HepG2 (cell line): ENCODE data around the gene CDC42BPG. TPM values are rescaled to one million over a fixed set of nuclear protein-coding genes. Genes with fewer than 3 reads are reported as not detected.

Experiments
- AFF4 ChIP-seq: sonication (generic); formaldehyde crosslinking; IDR thresholded peaks from 2 replicates; pipeline ENCODE4 v1.4.0; 2020; ENCODE audit warnings: missing genetic modification reagents
- ASH2L ChIP-seq: fragments of 300-600, 200-600 bp; sonication (generic); IDR thresholded peaks from 2 replicates; pipeline ENCODE4 v1.7.0; 2017; ENCODE audit warnings: low read depth, mild to moderate bottlenecking, moderate library complexity, mixed read lengths, low read length; ENCODE audit not compliant: insufficient read length
- ATF4 ChIP-seq, 2 experiments: fragments of 450-650 bp in 1 of 2; sonication (generic) in 1 of 2; formaldehyde crosslinking; IDR thresholded peaks; 2 replicates each; pipeline versions ENCODE4 v1.5.0 to v1.8.0; 2020 to 2022; ENCODE audit warnings: mild to moderate bottlenecking in 1 of 2, missing genetic modification reagents in 1 of 2
- ETV5 ChIP-seq: IDR thresholded peaks from 2 replicates; pipeline ENCODE4 v1.6.1; 2018; ENCODE audit warnings: missing biosample characterization, missing genetic modification reagents, inconsistent platforms, borderline replicate concordance
- GFI1 ChIP-seq: sonication (generic); formaldehyde crosslinking; IDR thresholded peaks from 2 replicates; pipeline ENCODE4 v1.5.0; 2020; ENCODE audit warnings: missing genetic modification reagents, mild to moderate bottlenecking, borderline replicate concordance
- HOXA5 ChIP-seq: sonication (generic); formaldehyde crosslinking; IDR thresholded peaks from 2 replicates; pipeline ENCODE4 v1.4.0; 2020; ENCODE audit warnings: missing genetic modification reagents
- KLF16 ChIP-seq, 2 experiments: sonication (generic) in 1 of 2; formaldehyde crosslinking in 1 of 2; IDR thresholded peaks; 2 replicates each; pipeline versions ENCODE4 v1.6.1 to v1.8.0; 2016 to 2023; ENCODE audit warnings: missing genetic modification reagents in 2 of 2, missing compliant biosample characterization in 1 of 2
- MED1 ChIP-seq: sonication (generic); formaldehyde crosslinking; IDR thresholded peaks from 2 replicates; pipeline ENCODE4 v1.4.0; 2020; ENCODE audit warnings: missing genetic modification reagents
- NFKB2 ChIP-seq: sonication (generic); formaldehyde crosslinking; IDR thresholded peaks from 2 replicates; pipeline ENCODE4 v1.4.0; 2020; ENCODE audit warnings: missing genetic modification reagents, borderline replicate concordance
- NR2F2 ChIP-seq: IDR thresholded peaks from 2 replicates; pipeline ENCODE4 v1.6.1; 2012; ENCODE audit warnings: low read depth, inconsistent platforms, borderline replicate concordance
- RFX1 ChIP-seq: fragments of 450-650 bp; IDR thresholded peaks from 2 replicates; pipeline ENCODE4 v1.6.1; 2017
- SIN3A ChIP-seq: IDR thresholded peaks from 2 replicates; pipeline ENCODE4 v1.6.1; 2011; ENCODE audit warnings: low read depth, mild to moderate bottlenecking, control low read depth, low read length, borderline replicate concordance
- SNAPC2 ChIP-seq: sonication (generic); formaldehyde crosslinking; IDR thresholded peaks from 2 replicates; pipeline ENCODE4 v1.8.1; 2022; ENCODE audit warnings: mild to moderate bottlenecking, missing genetic modification reagents
- SP2 ChIP-seq: sonication (generic); formaldehyde crosslinking; IDR thresholded peaks from 2 replicates; pipeline ENCODE4 v1.5.1; 2020; ENCODE audit warnings: mild to moderate bottlenecking, missing genetic modification reagents
- YEATS2 ChIP-seq: sonication (generic); formaldehyde crosslinking; IDR thresholded peaks from 2 replicates; pipeline ENCODE4 v1.4.0; 2020; ENCODE audit warnings: missing genetic modification reagents, borderline replicate concordance
- ZFP36L1 ChIP-seq: sonication (generic); formaldehyde crosslinking; IDR thresholded peaks from 2 replicates; pipeline ENCODE4 v1.8.0; 2022; ENCODE audit warnings: mild to moderate bottlenecking, missing genetic modification reagents, moderate library complexity
- ZFY ChIP-seq: sonication (generic); formaldehyde crosslinking; IDR thresholded peaks from 2 replicates; pipeline ENCODE4 v1.4.0; 2020; ENCODE audit warnings: missing genetic modification reagents
- ZHX1 ChIP-seq: sonication (generic); formaldehyde crosslinking; IDR thresholded peaks from 2 replicates; pipeline ENCODE4 v1.8.1; 2022; ENCODE audit warnings: low read depth, mild to moderate bottlenecking, missing genetic modification reagents
- ZNF441 ChIP-seq: sonication (generic); formaldehyde crosslinking; IDR thresholded peaks from 2 replicates; pipeline ENCODE4 v1.7.0; 2021; ENCODE audit warnings: missing genetic modification reagents, borderline replicate concordance
- ZNF501 ChIP-seq: sonication (generic); formaldehyde crosslinking; IDR thresholded peaks from 2 replicates; pipeline ENCODE4 v1.5.1; 2020; ENCODE audit warnings: mild to moderate bottlenecking, moderate library complexity, missing genetic modification reagents
- ZNF549 ChIP-seq: sonication (generic); formaldehyde crosslinking; IDR thresholded peaks from 2 replicates; pipeline ENCODE4 v1.5.0; 2020; ENCODE audit warnings: missing genetic modification reagents
- polyA plus RNA-seq, 8 experiments: library from polyadenylated mRNA; depleted of rRNA in 3 of 8; stranded (reverse) in 7 of 8; unstranded in 1 of 8; fragments of >200 nt; fragmentation: Illumina TruSeq in 4 of 8; extraction: Trizol in 4 of 8; gene quantifications; 2 replicates each; pipeline versions ENCODE4 v1.2.1 to v1.2.3, GENCODE V29; 2011 to 2016; ENCODE audit warnings: low read depth in 4 of 8, missing spikeins in 1 of 8, mixed read lengths in 1 of 8; ENCODE audit not compliant: insufficient read depth in 1 of 8
- total RNA-seq, 5 experiments: library from RNA; depleted of rRNA; stranded (reverse); fragments of >200 nt; fragmentation: Illumina TruSeq; extraction: Trizol; gene quantifications; 2 replicates each; pipeline ENCODE4 v1.2.3, GENCODE V29; 2016; ENCODE audit warnings: low read depth in 1 of 5

The CDC42BPG gene
- total and polyA plus RNA-seq, 2 of the 13 experiments (the other 11 are each of a cell fraction or from before 2014, with no cell fraction given) = 0.55 to 1.4 TPM

- TF ChIP-seq AFF4 (CRISPR knock-in tag) (0 out of 2 replicates have a peak, but pooled peaks have one; percentile 55), ZFY (peak; percentile 88; the same call in 1 of the 2 replicates), ATF4 (CRISPR knock-in tag; IDR thresholded peaks at IDR 0.05) (peak in 1 of 2 experiments; percentile 26; a peak in 1 of 4 replicates), HOXA5 (CRISPR knock-in tag) (0 out of 2 replicates have a peak, but pooled peaks have one; percentile 15), ZNF441 (peak; percentile 70), SNAPC2 (0 out of 2 replicates have a peak, but pooled peaks have one; percentile 10), MED1 (CRISPR knock-in tag) (peak; percentile 31; the same call in 1 of the 2 replicates), NFKB2 (CRISPR knock-in tag) (peak; percentile 57; the same call in 1 of the 2 replicates), SP2 (peak; percentile 85), KLF16 (CRISPR knock-in tag; IDR thresholded peaks at IDR 0.05) (0 out of 4 replicates have a peak, but pooled peaks of 1 of the 2 experiments have one; percentile 18), NR2F2 (no peak), SIN3A (0 out of 2 replicates have a peak, but pooled peaks have one; percentile 28), GFI1 (CRISPR knock-in tag) (peak; percentile 33; the same call in 1 of the 2 replicates), ZNF549 (CRISPR knock-in tag) (no peak), ZFP36L1 (CRISPR knock-in tag) (0 out of 2 replicates have a peak, but pooled peaks have one; percentile 41), ZNF501 (CRISPR knock-in tag) (0 out of 2 replicates have a peak, but pooled peaks have one; percentile 10), ZHX1 (peak; percentile 89), ETV5 (0 out of 2 replicates have a peak, but pooled peaks have one; percentile 35), RFX1 (peak; percentile 94), ASH2L (peak; percentile 46), YEATS2 (CRISPR knock-in tag) (peak; percentile 77; the same call in 1 of the 2 replicates)
Observed at GRCh38 chr11:64778473-64779298, 65.8 kb downstream of the CDC42BPG start, which contains the start of gene SF1 (continued).
